Measurements from ENCODE around the gene TTC23. TPM values are rescaled to one million over a fixed set of nuclear protein-coding genes. Genes with fewer than 3 reads are reported as not detected.

TTC23 gene
- total RNA-seq, 1 experiment from 2014 or later = 17.8 TPM

DNA sequence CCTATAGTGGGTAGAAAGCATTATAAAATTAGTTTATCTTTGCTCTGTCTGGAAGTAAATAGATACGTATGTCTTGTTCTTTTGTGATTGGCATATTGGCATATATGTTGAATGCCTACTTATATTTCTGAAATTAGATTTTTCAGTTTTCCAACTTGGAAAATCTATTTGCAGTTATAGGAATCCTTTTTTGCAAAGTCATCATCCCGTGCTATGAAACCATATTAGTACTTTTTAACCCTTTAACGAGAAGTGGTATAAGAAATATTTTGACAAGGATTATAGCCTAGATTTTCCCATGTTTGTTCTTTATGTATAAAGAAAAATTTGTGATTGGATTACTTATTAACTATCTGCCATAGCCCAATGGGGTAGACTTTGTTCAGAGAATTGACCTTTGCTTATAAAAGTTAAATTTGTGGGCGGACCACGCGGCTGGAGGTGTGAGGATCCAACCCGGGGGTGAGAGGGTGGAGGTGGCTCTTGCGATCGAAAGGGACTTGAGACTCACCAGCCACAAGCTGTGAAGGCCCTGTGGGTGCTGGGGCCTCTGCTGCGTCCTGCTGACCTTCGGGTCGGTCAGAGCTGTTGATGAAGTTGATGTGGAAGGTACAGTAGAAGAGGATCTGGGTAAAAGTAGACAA, 7.8 kb upstream of the TTC23 start (continued):
- TF ChIP-seq, protein P1, sequence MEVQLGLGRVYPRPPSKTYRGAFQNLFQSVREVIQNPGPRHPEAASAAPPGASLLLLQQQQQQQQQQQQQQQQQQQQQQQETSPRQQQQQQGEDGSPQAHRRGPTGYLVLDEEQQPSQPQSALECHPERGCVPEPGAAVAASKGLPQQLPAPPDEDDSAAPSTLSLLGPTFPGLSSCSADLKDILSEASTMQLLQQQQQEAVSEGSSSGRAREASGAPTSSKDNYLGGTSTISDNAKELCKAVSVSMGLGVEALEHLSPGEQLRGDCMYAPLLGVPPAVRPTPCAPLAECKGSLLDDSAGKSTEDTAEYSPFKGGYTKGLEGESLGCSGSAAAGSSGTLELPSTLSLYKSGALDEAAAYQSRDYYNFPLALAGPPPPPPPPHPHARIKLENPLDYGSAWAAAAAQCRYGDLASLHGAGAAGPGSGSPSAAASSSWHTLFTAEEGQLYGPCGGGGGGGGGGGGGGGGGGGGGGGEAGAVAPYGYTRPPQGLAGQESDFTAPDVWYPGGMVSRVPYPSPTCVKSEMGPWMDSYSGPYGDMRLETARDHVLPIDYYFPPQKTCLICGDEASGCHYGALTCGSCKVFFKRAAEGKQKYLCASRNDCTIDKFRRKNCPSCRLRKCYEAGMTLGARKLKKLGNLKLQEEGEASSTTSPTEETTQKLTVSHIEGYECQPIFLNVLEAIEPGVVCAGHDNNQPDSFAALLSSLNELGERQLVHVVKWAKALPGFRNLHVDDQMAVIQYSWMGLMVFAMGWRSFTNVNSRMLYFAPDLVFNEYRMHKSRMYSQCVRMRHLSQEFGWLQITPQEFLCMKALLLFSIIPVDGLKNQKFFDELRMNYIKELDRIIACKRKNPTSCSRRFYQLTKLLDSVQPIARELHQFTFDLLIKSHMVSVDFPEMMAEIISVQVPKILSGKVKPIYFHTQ (CRISPR knock-in tag; IDR thresholded peaks at IDR 0.05) = no peak

GRCh38 chr15:99253381-99254090, 4.2 kb upstream of the TTC23 start:
- CTCF ChIA-PET = interaction anchor here (1.3 to 1.5 kb wide), 3 partner anchors 148 to 479 kb away, joined by 3 to 5 read pairs (median 4); partner anchors contain the start of genes LYSMD4 and SYNM
- POLR2A ChIA-PET = no interaction called here
- no peak overlapping the region for H3K4me3 Mint-ChIP-seq
- TF ChIP-seq FOXJ3 (CRISPR knock-in tag; IDR thresholded peaks at IDR 0.05; ENCODE audit: borderline replicate concordance) = no peak
- no peak for TF ChIP-seq ARID4B (CRISPR knock-in tag; IDR thresholded peaks at IDR 0.05; ENCODE audit: borderline replicate concordance)
- no peak for TF ChIP-seq ETV6 (CRISPR knock-in tag; IDR thresholded peaks at IDR 0.05)
- TF ChIP-seq, protein P2, sequence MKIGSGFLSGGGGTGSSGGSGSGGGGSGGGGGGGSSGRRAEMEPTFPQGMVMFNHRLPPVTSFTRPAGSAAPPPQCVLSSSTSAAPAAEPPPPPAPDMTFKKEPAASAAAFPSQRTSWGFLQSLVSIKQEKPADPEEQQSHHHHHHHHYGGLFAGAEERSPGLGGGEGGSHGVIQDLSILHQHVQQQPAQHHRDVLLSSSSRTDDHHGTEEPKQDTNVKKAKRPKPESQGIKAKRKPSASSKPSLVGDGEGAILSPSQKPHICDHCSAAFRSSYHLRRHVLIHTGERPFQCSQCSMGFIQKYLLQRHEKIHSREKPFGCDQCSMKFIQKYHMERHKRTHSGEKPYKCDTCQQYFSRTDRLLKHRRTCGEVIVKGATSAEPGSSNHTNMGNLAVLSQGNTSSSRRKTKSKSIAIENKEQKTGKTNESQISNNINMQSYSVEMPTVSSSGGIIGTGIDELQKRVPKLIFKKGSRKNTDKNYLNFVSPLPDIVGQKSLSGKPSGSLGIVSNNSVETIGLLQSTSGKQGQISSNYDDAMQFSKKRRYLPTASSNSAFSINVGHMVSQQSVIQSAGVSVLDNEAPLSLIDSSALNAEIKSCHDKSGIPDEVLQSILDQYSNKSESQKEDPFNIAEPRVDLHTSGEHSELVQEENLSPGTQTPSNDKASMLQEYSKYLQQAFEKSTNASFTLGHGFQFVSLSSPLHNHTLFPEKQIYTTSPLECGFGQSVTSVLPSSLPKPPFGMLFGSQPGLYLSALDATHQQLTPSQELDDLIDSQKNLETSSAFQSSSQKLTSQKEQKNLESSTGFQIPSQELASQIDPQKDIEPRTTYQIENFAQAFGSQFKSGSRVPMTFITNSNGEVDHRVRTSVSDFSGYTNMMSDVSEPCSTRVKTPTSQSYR (CRISPR knock-in tag; IDR thresholded peaks at IDR 0.05) = no peak
- TF ChIP-seq, protein P3, sequence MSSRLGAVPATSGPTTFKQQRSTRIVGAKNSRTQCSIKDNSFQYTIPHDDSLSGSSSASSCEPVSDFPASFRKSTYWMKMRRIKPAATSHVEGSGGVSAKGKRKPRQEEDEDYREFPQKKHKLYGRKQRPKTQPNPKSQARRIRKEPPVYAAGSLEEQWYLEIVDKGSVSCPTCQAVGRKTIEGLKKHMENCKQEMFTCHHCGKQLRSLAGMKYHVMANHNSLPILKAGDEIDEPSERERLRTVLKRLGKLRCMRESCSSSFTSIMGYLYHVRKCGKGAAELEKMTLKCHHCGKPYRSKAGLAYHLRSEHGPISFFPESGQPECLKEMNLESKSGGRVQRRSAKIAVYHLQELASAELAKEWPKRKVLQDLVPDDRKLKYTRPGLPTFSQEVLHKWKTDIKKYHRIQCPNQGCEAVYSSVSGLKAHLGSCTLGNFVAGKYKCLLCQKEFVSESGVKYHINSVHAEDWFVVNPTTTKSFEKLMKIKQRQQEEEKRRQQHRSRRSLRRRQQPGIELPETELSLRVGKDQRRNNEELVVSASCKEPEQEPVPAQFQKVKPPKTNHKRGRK (CRISPR knock-in tag; IDR thresholded peaks at IDR 0.05; ENCODE audit: borderline replicate concordance) = no peak
- TF ChIP-seq ZNF532 (CRISPR knock-in tag; IDR thresholded peaks at IDR 0.05; ENCODE audit: borderline replicate concordance) = no peak
- TF ChIP-seq KAT7 (CRISPR knock-in tag; IDR thresholded peaks at IDR 0.05; ENCODE audit: borderline replicate concordance) = no peak
- TF ChIP-seq SP1 (CRISPR knock-in tag; conservative IDR thresholded peaks at IDR 0.05) = no peak
- TF ChIP-seq PRRX2 (CRISPR knock-in tag; IDR thresholded peaks at IDR 0.05) = no peak
- TF ChIP-seq NFATC4 (CRISPR knock-in tag; IDR thresholded peaks at IDR 0.05) = no peak
- no peak for TF ChIP-seq ZNF121 (CRISPR knock-in tag; IDR thresholded peaks at IDR 0.05)
- TF ChIP-seq, protein P1 (CRISPR knock-in tag; IDR thresholded peaks at IDR 0.05) = no peak
- no peak for TF ChIP-seq HMGA2 (CRISPR knock-in tag; IDR thresholded peaks at IDR 0.05)
- TF ChIP-seq ZNF416 (CRISPR knock-in tag; IDR thresholded peaks at IDR 0.05) = no peak
- no peak for ATAC-seq
- H3K9me3 Mint-ChIP-seq = no peaks in the 10 kb centered on the region
- DNase-seq (ENCODE audit: low spot score) = no peak
- no peaks in the 10 kb centered on the region for H3K27me3 Mint-ChIP-seq (ENCODE audit: low read depth)
- no peaks in the 10 kb centered on the region for H3K36me3 Mint-ChIP-seq
- peaks cover 21% of the 10 kb centered on the region for H3K4me1 Mint-ChIP-seq
- no peak overlapping the region for H3K27ac Mint-ChIP-seq

Measured in WTC11 (cell line).